GM12878 (cell line): ENCODE results near the gene BLOC1S6. TPM values are rescaled to one million over a fixed set of nuclear protein-coding genes. Genes with fewer than 3 reads are reported as not detected.
A peak's percentile ranks its signal among the peaks of the same experiment; 100 is the strongest.

Source experiments
- ATF7 ChIP-seq: fragments of 450-650 bp; IDR thresholded peaks from 2 replicates; pipeline ENCODE4 v1.6.1; 2016; ENCODE audit warnings: low read depth, mild to moderate bottlenecking
- BCL3 ChIP-seq: IDR thresholded peaks from 2 replicates; pipeline ENCODE4 v1.6.1; 2011; ENCODE audit warnings: borderline replicate concordance, low read depth, mild to moderate bottlenecking, moderate library complexity, low read length; ENCODE audit not compliant: insufficient read depth, poor library complexity, severe bottlenecking
- CUX1 ChIP-seq: IDR thresholded peaks from 2 replicates; pipeline ENCODE4 v1.6.1; 2012; ENCODE audit warnings: improper control_type of control experiment, low read depth, low read length; ENCODE audit not compliant: insufficient replicate concordance
- EED ChIP-seq: sonication (generic); IDR thresholded peaks from 2 replicates; pipeline ENCODE4 v1.6.1; 2016; ENCODE audit warnings: antibody characterized with exemption, low read depth
- ESRRA ChIP-seq: IDR thresholded peaks from 2 replicates; pipeline ENCODE4 v1.6.1; 2012; ENCODE audit warnings: mild to moderate bottlenecking, low read length, improper control_type of control experiment
- GABPA ChIP-seq: IDR thresholded peaks from 2 replicates; pipeline ENCODE4 v1.6.1; 2014; ENCODE audit warnings: antibody characterized with exemption, low read depth, mild to moderate bottlenecking, inconsistent platforms
- HDAC6 ChIP-seq: fragments of 200-600 bp; sonication (generic); IDR thresholded peaks from one replicate; pipeline ENCODE4 v1.8.0; 2017; ENCODE audit warnings: antibody characterized with exemption; ENCODE audit not compliant: unreplicated experiment
- IKZF2 ChIP-seq, 2 experiments: fragments of 450-650 bp; IDR thresholded peaks; 2 replicates each; pipeline ENCODE4 v1.6.1; 2017; ENCODE audit warnings: mild to moderate bottlenecking in 2 of 2, moderate library complexity in 2 of 2
- NBN ChIP-seq: fragments of 450-650 bp; IDR thresholded peaks from 2 replicates; pipeline ENCODE4 v1.6.1; 2016
- NFIC ChIP-seq: IDR thresholded peaks from 2 replicates; pipeline ENCODE4 v1.6.1; 2012; ENCODE audit warnings: low read depth, mild to moderate bottlenecking, inconsistent platforms, low read length, moderate library complexity
- NRF1 ChIP-seq: conservative IDR thresholded peaks from 2 replicates; pipeline ENCODE4 v1.6.1; 2011; ENCODE audit warnings: mild to moderate bottlenecking, low read depth, low read length, improper control_type of control experiment
- POLR2A ChIP-seq: IDR thresholded peaks from 2 replicates; pipeline ENCODE4 v1.6.1; 2011; ENCODE audit warnings: low read depth, mild to moderate bottlenecking, low read length
- SREBF2 ChIP-seq: IDR thresholded peaks from 2 replicates; pipeline ENCODE4 v1.6.1; 2012; ENCODE audit warnings: mild to moderate bottlenecking, low read length
- TARDBP ChIP-seq: IDR thresholded peaks from 2 replicates; pipeline ENCODE4 v1.6.1; 2016; ENCODE audit warnings: borderline replicate concordance
- TBL1XR1 ChIP-seq: IDR thresholded peaks from 2 replicates; pipeline ENCODE4 v1.6.1; 2012; ENCODE audit warnings: low read depth, low read length, improper control_type of control experiment
- polyA plus RNA-seq, 11 experiments: library from polyadenylated mRNA; depleted of rRNA in 4 of 11; unstranded in 6 of 11; stranded (reverse) in 5 of 11; fragments of >200 nt; fragmentation: Nextera tagmentation in 4 of 11; fragmentation: Illumina TruSeq in 1 of 11; extraction: Ambion mirVana in 4 of 11; extraction: Trizol in 1 of 11; gene quantifications; 1 replicate in 1 of 11; 2 replicates in 10 of 11; pipeline versions ENCODE4 v1.2.1 to v1.2.3, GENCODE V29; 2011 to 2016; ENCODE audit warnings: inconsistent platforms in 2 of 11, missing spikeins in 2 of 11, low read depth in 1 of 11
- total RNA-seq, 4 experiments: library from RNA; depleted of rRNA in 3 of 4; stranded (reverse); fragments of >200 nt in 3 of 4; fragmentation: Illumina TruSeq in 1 of 4; extraction: Trizol in 1 of 4; gene quantifications; 2 replicates each; pipeline versions ENCODE4 v1.2.1 to v1.2.3, GENCODE V29; 2013 to 2021
- TF ChIP-seq, protein P1 (sequence below): fragments of 450-650 bp; IDR thresholded peaks from 2 replicates; pipeline ENCODE4 v1.6.1; 2017; ENCODE audit warnings: borderline replicate concordance
- TF ChIP-seq, protein P2 (sequence below): IDR thresholded peaks from 2 replicates; pipeline ENCODE4 v1.6.1; 2011; ENCODE audit warnings: low read depth, mild to moderate bottlenecking, low read length, moderate library complexity, borderline replicate concordance; ENCODE audit errors: extremely low read depth
- TF ChIP-seq, protein P3 (sequence below): fragments of 450-650 bp; formaldehyde crosslinking; IDR thresholded peaks from 2 replicates; pipeline ENCODE4 v1.5.0; 2022; ENCODE audit warnings: mild to moderate bottlenecking, missing genetic modification characterization

Gene BLOC1S6
- total and polyA plus RNA-seq, 10 of the 15 experiments (the other 5 are each of a cell fraction or from before 2014, with no cell fraction given), result 13.5 to 48.8 (median 32.7) TPM

GRCh38 chr15:45587095-45587862, at the start of gene BLOC1S6 (continued):
- no peak for TF ChIP-seq CUX1
- TF ChIP-seq, protein P1, sequence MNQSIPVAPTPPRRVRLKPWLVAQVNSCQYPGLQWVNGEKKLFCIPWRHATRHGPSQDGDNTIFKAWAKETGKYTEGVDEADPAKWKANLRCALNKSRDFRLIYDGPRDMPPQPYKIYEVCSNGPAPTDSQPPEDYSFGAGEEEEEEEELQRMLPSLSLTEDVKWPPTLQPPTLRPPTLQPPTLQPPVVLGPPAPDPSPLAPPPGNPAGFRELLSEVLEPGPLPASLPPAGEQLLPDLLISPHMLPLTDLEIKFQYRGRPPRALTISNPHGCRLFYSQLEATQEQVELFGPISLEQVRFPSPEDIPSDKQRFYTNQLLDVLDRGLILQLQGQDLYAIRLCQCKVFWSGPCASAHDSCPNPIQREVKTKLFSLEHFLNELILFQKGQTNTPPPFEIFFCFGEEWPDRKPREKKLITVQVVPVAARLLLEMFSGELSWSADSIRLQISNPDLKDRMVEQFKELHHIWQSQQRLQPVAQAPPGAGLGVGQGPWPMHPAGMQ, result no peak
- peak; percentile 38; the same call in 1 of the 2 replicates for TF ChIP-seq EED
- TF ChIP-seq NFIC, result peak; percentile 13; the same call in 1 of the 2 replicates
- peak; percentile 96 for TF ChIP-seq NBN
- peak; percentile 92 for TF ChIP-seq ATF7
- TF ChIP-seq ESRRA, result no peak
- peak; percentile 93 for TF ChIP-seq GABPA
- TF ChIP-seq, protein P2, sequence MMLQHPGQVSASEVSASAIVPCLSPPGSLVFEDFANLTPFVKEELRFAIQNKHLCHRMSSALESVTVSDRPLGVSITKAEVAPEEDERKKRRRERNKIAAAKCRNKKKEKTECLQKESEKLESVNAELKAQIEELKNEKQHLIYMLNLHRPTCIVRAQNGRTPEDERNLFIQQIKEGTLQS, result no peak
- TF ChIP-seq SREBF2, result no peak
- no peak for TF ChIP-seq NRF1
- no peak for TF ChIP-seq BCL3
- TF ChIP-seq, protein P3, sequence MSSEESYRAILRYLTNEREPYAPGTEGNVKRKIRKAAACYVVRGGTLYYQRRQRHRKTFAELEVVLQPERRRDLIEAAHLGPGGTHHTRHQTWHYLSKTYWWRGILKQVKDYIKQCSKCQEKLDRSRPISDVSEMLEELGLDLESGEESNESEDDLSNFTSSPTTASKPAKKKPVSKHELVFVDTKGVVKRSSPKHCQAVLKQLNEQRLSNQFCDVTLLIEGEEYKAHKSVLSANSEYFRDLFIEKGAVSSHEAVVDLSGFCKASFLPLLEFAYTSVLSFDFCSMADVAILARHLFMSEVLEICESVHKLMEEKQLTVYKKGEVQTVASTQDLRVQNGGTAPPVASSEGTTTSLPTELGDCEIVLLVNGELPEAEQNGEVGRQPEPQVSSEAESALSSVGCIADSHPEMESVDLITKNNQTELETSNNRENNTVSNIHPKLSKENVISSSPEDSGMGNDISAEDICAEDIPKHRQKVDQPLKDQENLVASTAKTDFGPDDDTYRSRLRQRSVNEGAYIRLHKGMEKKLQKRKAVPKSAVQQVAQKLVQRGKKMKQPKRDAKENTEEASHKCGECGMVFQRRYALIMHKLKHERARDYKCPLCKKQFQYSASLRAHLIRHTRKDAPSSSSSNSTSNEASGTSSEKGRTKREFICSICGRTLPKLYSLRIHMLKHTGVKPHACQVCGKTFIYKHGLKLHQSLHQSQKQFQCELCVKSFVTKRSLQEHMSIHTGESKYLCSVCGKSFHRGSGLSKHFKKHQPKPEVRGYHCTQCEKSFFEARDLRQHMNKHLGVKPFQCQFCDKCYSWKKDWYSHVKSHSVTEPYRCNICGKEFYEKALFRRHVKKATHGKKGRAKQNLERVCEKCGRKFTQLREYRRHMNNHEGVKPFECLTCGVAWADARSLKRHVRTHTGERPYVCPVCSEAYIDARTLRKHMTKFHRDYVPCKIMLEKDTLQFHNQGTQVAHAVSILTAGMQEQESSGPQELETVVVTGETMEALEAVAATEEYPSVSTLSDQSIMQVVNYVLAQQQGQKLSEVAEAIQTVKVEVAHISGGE (CRISPR knock-in tag), result peak; percentile 89
- 0 out of 2 replicates have a peak, but pooled peaks have one; percentile 53 for TF ChIP-seq TARDBP
- TF ChIP-seq POLR2A, result peak; percentile 99
- TF ChIP-seq IKZF2 (IDR thresholded peaks at IDR 0.05), result peak; percentile 67 to 73
- TF ChIP-seq TBL1XR1, result no peak
- TF ChIP-seq HDAC6, result no peak
